Measurements from ENCODE around the gene ZNF414. TPM values are rescaled to one million over a fixed set of nuclear protein-coding genes. Genes with fewer than 3 reads are reported as not detected.

The ZNF414 gene
- total and polyA plus RNA-seq, 2 of the 4 experiments (the other 2 are of a cell fraction), result 3.2 to 14.2 TPM

DNA sequence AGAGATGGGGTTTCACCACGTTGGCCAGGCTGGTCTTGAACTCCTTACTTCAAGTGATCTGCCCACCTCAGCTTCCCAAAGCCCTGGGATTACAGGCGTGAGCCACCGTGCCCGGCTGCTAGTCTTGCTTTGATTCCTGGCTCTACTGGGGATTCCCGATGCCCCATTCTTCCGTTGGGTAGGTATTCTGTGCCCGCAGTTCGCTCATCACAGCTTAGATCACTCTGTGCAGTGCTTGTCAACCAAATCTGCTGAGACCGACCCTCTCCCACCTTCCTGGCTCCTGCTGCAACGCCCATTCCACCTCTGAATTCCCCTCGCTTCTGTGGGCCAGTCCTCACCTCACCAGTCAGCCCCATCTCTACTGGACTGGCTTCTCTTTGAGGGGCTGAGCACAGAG is 4.6 kb upstream of the ZNF414 start:
- TF ChIP-seq CHD1 (IDR thresholded peaks at IDR 0.05; ENCODE audit: low read depth, low read length), result no peak
- TF ChIP-seq, protein P1, sequence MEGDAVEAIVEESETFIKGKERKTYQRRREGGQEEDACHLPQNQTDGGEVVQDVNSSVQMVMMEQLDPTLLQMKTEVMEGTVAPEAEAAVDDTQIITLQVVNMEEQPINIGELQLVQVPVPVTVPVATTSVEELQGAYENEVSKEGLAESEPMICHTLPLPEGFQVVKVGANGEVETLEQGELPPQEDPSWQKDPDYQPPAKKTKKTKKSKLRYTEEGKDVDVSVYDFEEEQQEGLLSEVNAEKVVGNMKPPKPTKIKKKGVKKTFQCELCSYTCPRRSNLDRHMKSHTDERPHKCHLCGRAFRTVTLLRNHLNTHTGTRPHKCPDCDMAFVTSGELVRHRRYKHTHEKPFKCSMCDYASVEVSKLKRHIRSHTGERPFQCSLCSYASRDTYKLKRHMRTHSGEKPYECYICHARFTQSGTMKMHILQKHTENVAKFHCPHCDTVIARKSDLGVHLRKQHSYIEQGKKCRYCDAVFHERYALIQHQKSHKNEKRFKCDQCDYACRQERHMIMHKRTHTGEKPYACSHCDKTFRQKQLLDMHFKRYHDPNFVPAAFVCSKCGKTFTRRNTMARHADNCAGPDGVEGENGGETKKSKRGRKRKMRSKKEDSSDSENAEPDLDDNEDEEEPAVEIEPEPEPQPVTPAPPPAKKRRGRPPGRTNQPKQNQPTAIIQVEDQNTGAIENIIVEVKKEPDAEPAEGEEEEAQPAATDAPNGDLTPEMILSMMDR (conservative IDR thresholded peaks at IDR 0.05; ENCODE audit: low read depth, low read length), result no peak
- no peak for TF ChIP-seq CEBPB (IDR thresholded peaks at IDR 0.05; ENCODE audit: low read depth, low read length)
- TF ChIP-seq, protein P2, sequence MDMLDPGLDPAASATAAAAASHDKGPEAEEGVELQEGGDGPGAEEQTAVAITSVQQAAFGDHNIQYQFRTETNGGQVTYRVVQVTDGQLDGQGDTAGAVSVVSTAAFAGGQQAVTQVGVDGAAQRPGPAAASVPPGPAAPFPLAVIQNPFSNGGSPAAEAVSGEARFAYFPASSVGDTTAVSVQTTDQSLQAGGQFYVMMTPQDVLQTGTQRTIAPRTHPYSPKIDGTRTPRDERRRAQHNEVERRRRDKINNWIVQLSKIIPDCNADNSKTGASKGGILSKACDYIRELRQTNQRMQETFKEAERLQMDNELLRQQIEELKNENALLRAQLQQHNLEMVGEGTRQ (IDR thresholded peaks at IDR 0.05; ENCODE audit: low read depth, low read length), result no peak
- no peak for TF ChIP-seq RCOR1 (IDR thresholded peaks at IDR 0.05; ENCODE audit: insufficient replicate concordance, low read length)
- no peak for TF ChIP-seq POLR2A (IDR thresholded peaks at IDR 0.05; ENCODE audit: low read depth, low read length)
- no peak for TF ChIP-seq RAD21 (IDR thresholded peaks at IDR 0.05; ENCODE audit: low read length)
- no peak for TF ChIP-seq BHLHE40 (IDR thresholded peaks at IDR 0.05; ENCODE audit: low read depth, low read length)
- no peak for TF ChIP-seq RFX5 (IDR thresholded peaks at IDR 0.05; ENCODE audit: low read depth, low read length)
- TF ChIP-seq MAZ (IDR thresholded peaks at IDR 0.05; ENCODE audit: borderline replicate concordance, low read depth, low read length), result no peak
- no peak for TF ChIP-seq NFE2L2 (IDR thresholded peaks at IDR 0.05; ENCODE audit: low read depth, low read length)
- TF ChIP-seq, protein P3, sequence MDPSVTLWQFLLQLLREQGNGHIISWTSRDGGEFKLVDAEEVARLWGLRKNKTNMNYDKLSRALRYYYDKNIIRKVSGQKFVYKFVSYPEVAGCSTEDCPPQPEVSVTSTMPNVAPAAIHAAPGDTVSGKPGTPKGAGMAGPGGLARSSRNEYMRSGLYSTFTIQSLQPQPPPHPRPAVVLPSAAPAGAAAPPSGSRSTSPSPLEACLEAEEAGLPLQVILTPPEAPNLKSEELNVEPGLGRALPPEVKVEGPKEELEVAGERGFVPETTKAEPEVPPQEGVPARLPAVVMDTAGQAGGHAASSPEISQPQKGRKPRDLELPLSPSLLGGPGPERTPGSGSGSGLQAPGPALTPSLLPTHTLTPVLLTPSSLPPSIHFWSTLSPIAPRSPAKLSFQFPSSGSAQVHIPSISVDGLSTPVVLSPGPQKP (IDR thresholded peaks at IDR 0.05; ENCODE audit: borderline replicate concordance, low read depth, low read length), result no peak
- no peak for TF ChIP-seq SMC3 (IDR thresholded peaks at IDR 0.05; ENCODE audit: low read depth, low read length)
- TF ChIP-seq FOS (IDR thresholded peaks at IDR 0.05; ENCODE audit: low read depth, low read length), result no peak
- Histone ChIP-seq H3K14ac (replicated peaks; ENCODE audit: low read depth, low read length) (no peak overlapping the region), H4K91ac (ENCODE audit: insufficient read depth, low read depth, low read length) (no peak overlapping the region; the same call in 1 of the 2 replicates), H3K4me1 (ENCODE audit: control insufficient read depth, insufficient read depth, low read length) (peaks cover 4% of the 10 kb centered on the region), H2BK5ac (ENCODE audit: low read depth, low read length, poor library complexity, severe bottlenecking) (no peak overlapping the region), H3K9ac (ENCODE audit: low read depth, low read length) (no peak overlapping the region), H3K27ac (ENCODE audit: insufficient read depth, low read length) (no peak overlapping the region), H4K8ac (ENCODE audit: low read depth in 2 of 2, low read length in 2 of 2) (no peak overlapping the region), H2BK15ac (ENCODE audit: low read depth, low read length) (no peak overlapping the region), H2BK20ac (ENCODE audit: low read depth, low read length) (no peak overlapping the region), H3K9me1 (ENCODE audit: insufficient read depth, low read length) (peaks cover 5% of the 10 kb centered on the region), H3K4me2 (ENCODE audit: low read depth, low read length) (no peak overlapping the region), H3K18ac (ENCODE audit: low read depth, low read length) (no peak overlapping the region), H3K4me3 (ENCODE audit: insufficient read depth, low read depth, low read length) (no peak overlapping the region), H3K23ac (ENCODE audit: low read depth, low read length) (no peak overlapping the region), H2AFZ (replicated peaks; ENCODE audit: low read length, poor library complexity) (no peak overlapping the region), H3K79me1 (ENCODE audit: low read depth in 1 of 2, low read length in 2 of 2) (no peaks in the 10 kb centered on the region), H3K27me3 (ENCODE audit: control insufficient read depth, insufficient read depth, low read length) (no peaks in the 10 kb centered on the region), H3K56ac (ENCODE audit: extremely low read depth, insufficient read depth, low read length) (no peak overlapping the region), H2AK9ac (replicated peaks; ENCODE audit: low read depth, low read length, poor library complexity) (no peak overlapping the region), H2BK120ac (ENCODE audit: low read depth, low read length) (no peak overlapping the region), H4K20me1 (ENCODE audit: insufficient read depth, low read length) (no peaks in the 10 kb centered on the region), H4K5ac (ENCODE audit: low read depth, low read length) (no peak overlapping the region), H3K36me3 (ENCODE audit: control insufficient read depth, insufficient read depth, low read length) (no peaks in the 10 kb centered on the region), H3K9me3 (ENCODE audit: control insufficient read depth, insufficient read depth, low read length) (no peaks in the 10 kb centered on the region), H3K4ac (ENCODE audit: low read depth, low read length) (no peak overlapping the region), H2AK5ac (ENCODE audit: low read depth, low read length) (no peak overlapping the region)
- BruUV-seq (replicated peaks), result no TSS peak
- intact Hi-C loops (cut with micrococcal nuclease) (no loop called here), in situ Hi-C loops (cut with MboI; ENCODE audit: low sequenced_read_pairs) (no loop called here), dilution Hi-C loops (cut with HindIII; ENCODE audit: low sequenced_read_pairs, unreplicated experiment) (no loop called here)
- DNase-seq, result no peak
- ATAC-seq (ENCODE audit: low read depth), result no peak
- ChIA-PET POLR2A (ENCODE audit: unreplicated experiment) (no interaction called here), CTCF (no interaction called here)
- WGBS, 2 experiments (ENCODE audit: extremely low coverage in 2 of 2, insufficient read length in 1 of 2), result 90% methylated on average over 7 of the region's 11 CpGs; no CpG with 5 or more reads in 1 of the 2 experiments

Data from IMR-90 (cell line).